ENCODE data around the gene ZMYND19. TPM values are rescaled to one million over a fixed set of nuclear protein-coding genes. Genes with fewer than 3 reads are reported as not detected.

Gene ZMYND19
- total RNA-seq, 4 donors from 2014 or later = 6.8 to 12.2 (median 10.7) TPM

DNA sequence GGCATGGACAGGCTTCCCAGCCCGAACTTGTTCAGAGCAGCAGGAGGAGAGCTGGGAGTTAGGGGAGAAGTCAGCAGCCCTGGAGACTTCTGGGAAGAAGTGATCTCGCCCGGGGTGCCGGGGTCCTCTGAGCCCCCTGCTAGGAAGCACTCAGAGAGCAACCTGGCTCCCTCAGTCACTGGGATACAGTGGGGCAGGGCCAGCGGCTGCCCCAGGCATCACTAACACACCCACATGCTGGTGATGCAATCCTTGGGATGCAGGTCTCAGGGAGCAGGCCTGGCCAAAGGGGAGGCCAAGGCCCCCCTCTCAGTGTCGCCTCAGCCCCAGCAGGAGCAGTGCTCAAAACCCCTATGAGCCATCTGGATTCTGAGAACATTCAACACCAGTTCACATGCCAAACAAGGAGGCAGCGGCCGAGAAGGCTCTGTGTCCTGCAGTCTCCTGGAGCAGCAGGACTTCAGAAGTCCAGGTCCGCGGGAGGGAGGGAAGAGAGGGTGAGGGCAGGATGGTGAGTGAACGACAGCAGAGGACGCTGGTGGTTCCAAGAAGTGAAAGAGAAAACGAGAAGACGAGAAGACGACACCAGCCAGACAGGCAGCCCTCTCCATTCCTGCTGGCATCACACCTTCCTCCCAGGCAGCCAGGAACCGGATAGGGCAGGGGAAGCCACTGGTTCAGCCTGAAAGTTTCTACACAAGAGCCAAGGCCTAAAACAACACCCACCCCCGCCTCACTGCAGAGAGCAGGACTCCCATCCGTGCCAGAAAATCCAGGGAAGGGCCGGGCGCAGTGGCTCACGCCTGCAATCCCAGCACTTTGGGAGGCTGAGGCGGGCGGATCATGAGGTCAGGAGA is 42.4 kb downstream of the ZMYND19 start:
- no peak for TF ChIP-seq CTCF (IDR thresholded peaks at IDR 0.05; ENCODE audit: low read depth)

GRCh38 chr9:137545123-137545522 is 45.2 kb downstream of the ZMYND19 start:
- TF ChIP-seq CTCF (IDR thresholded peaks at IDR 0.05; ENCODE audit: low read depth) = no peak

DNA sequence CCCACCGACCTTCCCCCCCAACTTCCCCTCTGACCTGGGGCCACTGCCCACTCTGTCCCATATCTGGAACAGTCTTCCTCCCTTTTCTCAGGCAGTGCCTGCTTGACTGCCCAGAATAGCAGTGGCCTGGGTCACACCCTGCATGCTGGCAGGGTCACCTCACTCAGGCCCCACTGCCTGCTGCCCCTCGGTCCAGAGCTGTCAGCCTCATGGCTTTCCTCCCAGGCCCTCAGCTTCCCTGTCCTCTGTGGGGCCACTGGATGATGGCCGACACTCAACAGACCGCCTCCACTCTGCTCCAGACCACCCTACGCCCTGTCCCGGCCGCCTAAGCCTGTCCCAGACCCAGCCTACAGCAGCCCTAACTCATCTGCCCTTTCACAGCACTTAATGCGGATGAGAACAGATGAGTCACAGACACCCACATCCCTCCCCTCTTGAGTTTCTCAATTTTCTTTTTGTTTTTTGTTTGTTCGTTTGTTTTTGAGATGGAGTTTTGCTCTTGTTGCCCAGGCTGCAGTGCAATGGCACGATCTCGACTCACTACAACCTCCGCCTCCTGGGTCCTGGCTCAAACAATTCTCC is 46.0 kb downstream of the ZMYND19 start:
- no peak for TF ChIP-seq CTCF (IDR thresholded peaks at IDR 0.05; ENCODE audit: low read depth)

DNA sequence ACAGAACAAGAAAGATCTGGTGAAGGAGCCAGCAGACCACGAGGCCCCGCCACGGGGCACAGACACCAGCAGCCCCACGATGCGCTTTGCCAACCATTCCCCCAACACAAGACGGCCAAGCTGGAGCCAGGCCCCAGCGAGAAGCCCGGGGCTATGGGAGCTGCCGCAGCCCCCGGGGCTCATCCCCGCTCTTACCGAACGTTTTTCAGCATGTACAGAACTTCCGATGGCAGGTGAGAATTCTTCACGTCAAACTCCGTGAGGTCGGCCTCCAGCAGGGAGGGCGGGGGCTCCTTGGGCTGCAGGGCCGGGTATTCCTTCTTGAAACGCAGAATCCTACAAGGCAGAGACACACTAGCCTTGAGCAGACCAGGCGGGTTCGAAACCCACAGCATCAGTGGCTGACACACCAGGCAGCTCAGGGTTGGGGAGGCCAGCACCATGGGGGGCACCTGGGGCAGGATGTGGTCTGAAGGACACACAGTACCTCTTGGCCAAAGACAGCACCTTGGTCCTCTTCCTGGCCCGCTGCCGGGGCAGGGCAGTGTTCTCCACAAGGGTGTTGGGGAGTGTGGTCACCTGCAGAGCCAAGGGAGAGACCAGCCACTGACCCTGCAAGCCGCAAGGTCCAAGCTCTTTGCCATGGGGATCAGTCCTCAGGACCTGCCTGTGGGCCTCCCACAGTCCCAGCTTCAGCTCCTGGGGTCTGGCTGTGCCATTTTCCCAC is 46.9 kb downstream of the ZMYND19 start:
- no peak for TF ChIP-seq CTCF (IDR thresholded peaks at IDR 0.05; ENCODE audit: low read depth)

DNA sequence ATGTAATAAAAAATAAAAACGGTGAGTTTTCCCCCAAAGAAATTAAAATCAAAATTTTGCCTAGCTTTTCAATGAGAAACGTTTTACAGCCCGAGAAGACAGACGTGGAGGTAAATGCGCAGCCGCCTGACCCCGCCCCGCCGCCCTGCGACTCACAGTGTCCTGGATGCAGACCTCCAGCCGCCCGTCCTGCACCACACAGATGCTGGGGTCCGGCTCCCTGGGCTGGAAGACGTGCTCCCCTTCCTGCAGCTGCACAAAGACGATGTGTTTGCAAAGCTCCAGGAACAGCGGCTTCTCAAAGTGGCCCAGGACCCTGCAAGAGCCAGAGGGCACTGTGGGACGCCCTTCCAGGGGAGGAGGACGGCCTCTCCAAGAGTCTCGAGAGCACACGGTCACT is 47.8 kb downstream of the ZMYND19 start:
- TF ChIP-seq CTCF (IDR thresholded peaks at IDR 0.05; ENCODE audit: low read depth) = no peak

DNA sequence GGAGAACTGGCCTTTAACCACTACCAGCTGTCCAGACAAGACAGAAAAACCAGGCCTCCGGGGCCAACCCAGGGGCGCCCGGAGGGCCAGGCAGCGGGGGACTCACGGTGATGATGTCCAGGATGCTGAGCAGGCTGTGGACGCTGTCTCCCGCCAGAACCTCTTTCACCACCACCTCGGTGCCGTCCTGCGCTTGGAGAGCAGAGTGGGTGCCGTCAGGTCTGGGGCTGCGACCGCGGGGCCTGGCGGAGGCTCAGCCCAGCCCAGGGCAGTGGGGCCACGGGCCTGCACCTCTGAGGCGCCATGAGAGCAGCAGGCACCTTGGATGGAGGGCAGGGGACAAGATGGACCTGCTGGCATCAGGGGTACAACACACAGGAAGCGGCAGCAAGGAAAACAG is 49.8 kb downstream of the ZMYND19 start:
- no peak for TF ChIP-seq CTCF (IDR thresholded peaks at IDR 0.05; ENCODE audit: low read depth)

DNA sequence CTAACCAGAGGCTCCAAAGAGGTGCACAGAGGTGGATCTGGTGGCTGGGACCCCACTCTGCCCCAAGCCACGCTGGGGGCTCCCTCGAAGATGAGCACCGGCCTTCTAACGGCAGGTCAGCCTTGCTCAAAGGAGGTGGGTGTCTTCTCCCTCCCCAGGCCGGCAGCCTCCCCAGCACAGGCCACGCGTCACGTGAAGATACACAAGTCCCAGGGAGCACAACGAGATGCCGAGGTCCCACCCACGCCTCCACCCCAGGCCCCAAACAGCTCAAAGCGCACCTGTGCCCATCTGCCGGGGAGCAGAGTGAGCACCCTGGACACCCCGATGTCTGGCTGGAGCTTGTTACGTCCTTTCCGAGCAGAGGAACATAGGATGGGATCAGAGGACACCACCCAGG is 52.3 kb downstream of the ZMYND19 start:
- TF ChIP-seq CTCF (IDR thresholded peaks at IDR 0.05; ENCODE audit: low read depth) = no peak
